Spleen (tissue), 7 donors: ENCODE measurements around the gene TMEM63B.

Experiments used
- POLR2A ChIP-seq, 3 donors: fragments of 450-650 bp; IDR thresholded peaks; one replicate each; pipeline ENCODE4 v1.5.1; 2017; ENCODE audit warnings: antibody characterized with exemption in 3 of 3, mild to moderate bottlenecking in 1 of 3
- POLR2AphosphoS5 ChIP-seq, 3 donors: sonication (generic); formaldehyde crosslinking; IDR thresholded peaks; one replicate each; pipeline ENCODE4 v1.5.1; 2017; ENCODE audit warnings: antibody characterized with exemption in 3 of 3
- TF ChIP-seq, protein P1 (sequence below), 11 experiments: fragments of 200-600 bp in 7 of 11; fragments of 450-650 bp in 4 of 11; sonication (generic) in 4 of 11; IDR thresholded peaks in 8 of 11; conservative IDR thresholded peaks in 3 of 11; 1 replicate in 7 of 11; 2 replicates in 4 of 11; pipeline versions ENCODE4 v1.4.0 to v1.8.0; 2016 to 2021; ENCODE audit warnings: antibody characterized with exemption in 11 of 11, inconsistent platforms in 4 of 11, mild to moderate bottlenecking in 1 of 11
- donor health status: DM: no; HTN: no; CAD: no; lungs with moderate emphysema.
- donor health status: DM: no; HTN: no; CAD: no.
- donor health status: DM: no; HTN: no; CAD: no.

DNA sequence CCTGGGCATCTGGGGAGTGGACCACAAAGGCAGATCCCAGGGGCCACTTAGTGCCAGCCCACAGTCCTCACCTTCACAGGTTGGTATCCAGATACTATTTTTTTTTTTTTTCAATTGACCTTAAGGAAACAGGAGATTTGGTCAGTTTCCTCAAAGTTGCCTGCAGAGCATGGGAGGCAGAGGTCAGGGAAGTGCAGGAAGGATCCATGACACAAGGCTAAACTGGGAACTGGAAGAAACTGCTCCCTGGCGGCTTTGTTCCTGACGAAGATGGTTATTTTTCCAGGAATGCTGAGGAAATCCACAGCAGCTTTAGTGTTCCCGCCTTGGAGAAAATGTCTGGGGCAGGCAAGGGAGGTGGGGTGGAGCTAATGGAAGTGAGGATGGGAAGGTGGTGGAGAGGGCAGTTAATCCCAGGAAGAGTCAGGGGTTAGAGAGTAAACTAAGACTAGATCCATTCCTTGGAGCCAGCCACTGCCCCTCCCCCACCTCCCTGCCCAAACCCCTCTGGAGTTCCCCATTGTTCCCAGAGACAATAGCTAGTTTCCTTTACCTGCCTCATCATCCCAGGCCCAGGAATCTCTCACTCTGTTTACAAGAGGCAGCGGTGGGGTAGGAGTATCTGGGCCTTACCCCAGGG is 75.1 kb downstream of the TMEM63B start:
- TF ChIP-seq POLR2A (IDR thresholded peaks at IDR 0.05), result no peak
- TF ChIP-seq, protein P1, sequence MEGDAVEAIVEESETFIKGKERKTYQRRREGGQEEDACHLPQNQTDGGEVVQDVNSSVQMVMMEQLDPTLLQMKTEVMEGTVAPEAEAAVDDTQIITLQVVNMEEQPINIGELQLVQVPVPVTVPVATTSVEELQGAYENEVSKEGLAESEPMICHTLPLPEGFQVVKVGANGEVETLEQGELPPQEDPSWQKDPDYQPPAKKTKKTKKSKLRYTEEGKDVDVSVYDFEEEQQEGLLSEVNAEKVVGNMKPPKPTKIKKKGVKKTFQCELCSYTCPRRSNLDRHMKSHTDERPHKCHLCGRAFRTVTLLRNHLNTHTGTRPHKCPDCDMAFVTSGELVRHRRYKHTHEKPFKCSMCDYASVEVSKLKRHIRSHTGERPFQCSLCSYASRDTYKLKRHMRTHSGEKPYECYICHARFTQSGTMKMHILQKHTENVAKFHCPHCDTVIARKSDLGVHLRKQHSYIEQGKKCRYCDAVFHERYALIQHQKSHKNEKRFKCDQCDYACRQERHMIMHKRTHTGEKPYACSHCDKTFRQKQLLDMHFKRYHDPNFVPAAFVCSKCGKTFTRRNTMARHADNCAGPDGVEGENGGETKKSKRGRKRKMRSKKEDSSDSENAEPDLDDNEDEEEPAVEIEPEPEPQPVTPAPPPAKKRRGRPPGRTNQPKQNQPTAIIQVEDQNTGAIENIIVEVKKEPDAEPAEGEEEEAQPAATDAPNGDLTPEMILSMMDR (IDR thresholded peaks at IDR 0.05 in 8 of 11, conservative IDR thresholded peaks at IDR 0.05 in 3 of 11), result no peak
- no peak for TF ChIP-seq POLR2AphosphoS5 (IDR thresholded peaks at IDR 0.05)
